ENCODE measurements around the gene ERC2.

The ERC2 gene

DNA sequence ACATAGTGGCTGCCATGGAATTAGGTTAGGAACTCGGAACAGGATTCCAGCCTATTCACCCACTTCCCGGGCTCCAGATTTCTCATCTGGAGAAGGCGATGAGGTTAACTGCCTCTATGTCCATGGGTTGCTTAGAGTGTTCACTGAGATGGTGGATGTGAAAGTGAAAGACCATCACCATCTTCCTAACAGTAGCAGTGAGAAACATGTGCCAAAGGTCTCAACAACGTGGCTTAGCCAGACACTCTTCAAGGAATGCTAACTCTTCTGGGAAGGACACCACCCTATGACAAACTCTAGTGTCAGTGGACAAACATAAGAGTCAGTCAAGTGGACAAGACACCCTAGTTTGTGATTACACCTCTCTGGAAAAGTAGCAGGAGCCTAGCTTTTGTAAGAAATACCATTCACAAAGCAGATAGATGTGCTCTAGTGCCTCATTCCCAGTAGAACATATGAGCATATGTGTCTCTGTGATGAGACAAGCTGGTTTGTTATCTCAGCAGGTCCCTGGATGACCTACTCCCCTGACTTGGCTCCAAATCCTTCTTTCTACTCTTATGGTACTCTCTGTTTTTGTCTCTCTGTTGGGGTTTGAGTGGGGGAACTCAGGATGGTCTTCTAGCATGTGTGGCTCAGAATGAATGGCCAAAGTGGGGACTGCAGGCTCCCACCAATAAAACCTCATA lies 770.9 kb downstream of the ERC2 start:
- no peak overlapping the region for H3K4me3 ChIP-seq (ENCODE audit: low read depth, low read length)
- TF ChIP-seq CTCF (IDR thresholded peaks at IDR 0.05; ENCODE audit: low read depth, low read length) (no peak), POLR2A (IDR thresholded peaks at IDR 0.05; ENCODE audit: extremely low read depth, insufficient read length) (no peak), MAX (IDR thresholded peaks at IDR 0.05; ENCODE audit: low read depth, low read length) (no peak)
- DNase-seq (ENCODE audit: low read depth), result no peak

DNA sequence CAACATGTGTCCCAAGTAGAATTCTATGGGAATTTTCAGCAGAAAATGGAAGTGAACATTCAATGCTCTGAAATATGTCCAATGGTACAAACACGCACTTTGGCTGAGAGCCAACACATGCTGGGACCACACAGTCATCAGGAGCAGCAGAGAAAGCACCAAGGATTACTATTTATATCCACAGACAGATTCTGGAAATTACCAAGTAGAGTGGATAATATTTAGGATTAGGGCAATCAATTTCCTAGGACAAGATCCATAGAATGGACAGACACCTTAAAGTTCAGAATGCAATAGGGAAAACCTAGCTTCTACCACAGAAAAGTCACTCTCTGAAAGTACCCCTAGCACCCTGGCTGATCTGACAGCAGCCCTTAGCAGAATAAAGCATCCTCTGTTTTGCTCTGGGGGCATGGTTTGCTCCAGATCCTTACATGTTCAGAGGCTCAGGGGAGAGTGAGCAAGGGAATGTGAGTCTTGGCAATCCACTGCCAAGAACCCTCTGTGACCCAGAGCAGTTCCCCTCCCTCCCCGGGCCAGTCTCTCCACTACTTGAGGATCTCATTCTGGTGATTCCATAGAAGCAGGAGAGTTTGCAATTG lies 775.2 kb downstream of the ERC2 start:
- no peak overlapping the region for H3K4me3 ChIP-seq (ENCODE audit: low read depth, low read length)
- DNase-seq (ENCODE audit: low read depth), result no peak
- TF ChIP-seq POLR2A (IDR thresholded peaks at IDR 0.05; ENCODE audit: extremely low read depth, insufficient read length) (no peak), CTCF (IDR thresholded peaks at IDR 0.05; ENCODE audit: low read depth, low read length) (no peak), MYC (IDR thresholded peaks at IDR 0.05; ENCODE audit: low read depth, low read length) (no peak)

DNA sequence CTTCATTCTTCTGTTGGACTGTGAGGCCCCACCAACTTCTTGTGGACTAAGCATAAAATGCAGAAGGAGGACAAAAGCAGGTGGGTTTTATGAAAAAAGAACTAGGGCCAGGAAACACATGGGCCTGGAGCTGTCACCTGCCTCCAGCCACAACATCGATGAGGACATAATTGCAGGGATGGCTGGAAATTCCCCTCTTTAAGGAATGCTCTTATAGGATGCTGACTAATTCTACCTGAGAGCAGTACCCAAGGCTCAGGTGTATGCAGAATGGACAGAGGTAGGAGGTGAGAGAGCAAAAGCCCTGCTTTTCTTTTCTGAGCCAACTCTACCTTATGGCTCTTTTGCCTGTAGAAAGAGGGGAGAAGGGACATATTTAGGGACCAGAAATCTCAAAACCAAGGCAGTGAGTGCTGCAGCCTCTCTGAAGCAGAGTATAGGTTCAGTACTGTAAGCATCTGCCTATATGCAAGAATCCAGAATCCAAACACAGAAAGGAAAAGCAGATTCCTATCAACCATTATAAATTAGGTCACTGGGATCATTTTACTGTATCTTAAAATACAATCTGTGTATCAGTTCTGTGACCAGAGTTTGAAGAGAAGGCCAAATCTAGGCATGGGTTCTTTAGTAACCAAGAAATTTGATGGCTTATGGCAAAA lies 775.8 kb downstream of the ERC2 start:
- H3K4me3 ChIP-seq (ENCODE audit: low read depth, low read length), result no peak overlapping the region
- no peak for TF ChIP-seq CTCF (IDR thresholded peaks at IDR 0.05; ENCODE audit: low read depth, low read length)

DNA sequence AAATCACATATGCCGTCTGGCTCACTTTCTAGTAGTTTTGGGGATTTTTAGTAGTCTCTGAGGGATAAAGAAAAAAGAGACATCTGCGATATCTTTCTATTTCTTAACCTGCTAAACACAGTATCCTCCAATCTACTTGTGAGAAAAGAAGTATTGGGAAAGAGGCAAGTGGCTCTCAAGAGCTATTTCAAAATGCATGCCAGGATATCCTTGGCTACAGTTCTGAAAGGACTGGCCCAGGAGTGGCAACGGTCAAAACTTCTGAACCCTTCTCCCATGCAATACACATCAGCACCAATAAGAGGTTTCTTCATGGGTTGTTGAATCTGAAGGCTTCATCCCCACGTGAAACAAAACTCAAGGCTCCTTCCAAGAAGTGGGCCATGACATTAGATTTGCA lies 777.1 kb downstream of the ERC2 start:
- no peak overlapping the region for H3K4me3 ChIP-seq (ENCODE audit: low read depth, low read length)
- no peak for DNase-seq (ENCODE audit: low read depth)
- no peak for TF ChIP-seq MAX (IDR thresholded peaks at IDR 0.05; ENCODE audit: low read depth, low read length)
- no peak for TF ChIP-seq MYC (IDR thresholded peaks at IDR 0.05; ENCODE audit: low read depth, low read length)
- TF ChIP-seq POLR2A (IDR thresholded peaks at IDR 0.05; ENCODE audit: extremely low read depth, insufficient read length), result no peak
- TF ChIP-seq CTCF (IDR thresholded peaks at IDR 0.05; ENCODE audit: low read depth, low read length), result no peak

More for the DNA sequence above, 775.8 kb downstream of the ERC2 start:
- no peak for DNase-seq (ENCODE audit: low read depth)

DNA sequence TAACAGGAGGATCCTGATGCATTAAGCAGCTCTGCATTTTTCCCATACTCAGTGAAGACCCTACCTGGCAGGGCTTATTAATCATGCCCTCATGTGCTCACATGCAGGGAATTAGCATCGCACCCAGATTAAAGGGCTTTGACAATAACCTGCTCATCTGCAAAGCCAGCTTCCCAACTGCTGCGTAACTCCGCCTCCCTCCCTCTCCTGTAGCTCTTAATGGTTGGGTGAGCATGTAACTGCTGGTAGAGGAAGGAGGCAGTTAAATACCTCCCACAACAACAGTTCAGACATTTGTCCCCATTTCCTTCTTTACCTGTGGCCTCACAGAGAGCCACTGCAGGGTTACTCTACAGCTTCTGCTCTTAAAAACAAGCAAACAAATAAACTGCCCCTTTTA lies 777.5 kb downstream of the ERC2 start:
- H3K4me3 ChIP-seq (ENCODE audit: low read depth, low read length), result no peak overlapping the region
- TF ChIP-seq CTCF (IDR thresholded peaks at IDR 0.05; ENCODE audit: low read depth, low read length), result no peak
- no peak for TF ChIP-seq POLR2A (IDR thresholded peaks at IDR 0.05; ENCODE audit: extremely low read depth, insufficient read length)
- no peak for TF ChIP-seq MYC (IDR thresholded peaks at IDR 0.05; ENCODE audit: low read depth, low read length)
- no peak for TF ChIP-seq MAX (IDR thresholded peaks at IDR 0.05; ENCODE audit: low read depth, low read length)
- no peak for DNase-seq (ENCODE audit: low read depth)

Measured in NB4 (cell line).